Measurements from ENCODE around the gene MLEC. TPM values are rescaled to one million over a fixed set of nuclear protein-coding genes. Genes with fewer than 3 reads are reported as not detected.
A peak's percentile ranks its signal among the peaks of the same experiment; 100 is the strongest.

The MLEC gene
- total RNA-seq, 4 donors from 2014 or later: 46.5 to 89.4 (median 60.1) TPM

DNA sequence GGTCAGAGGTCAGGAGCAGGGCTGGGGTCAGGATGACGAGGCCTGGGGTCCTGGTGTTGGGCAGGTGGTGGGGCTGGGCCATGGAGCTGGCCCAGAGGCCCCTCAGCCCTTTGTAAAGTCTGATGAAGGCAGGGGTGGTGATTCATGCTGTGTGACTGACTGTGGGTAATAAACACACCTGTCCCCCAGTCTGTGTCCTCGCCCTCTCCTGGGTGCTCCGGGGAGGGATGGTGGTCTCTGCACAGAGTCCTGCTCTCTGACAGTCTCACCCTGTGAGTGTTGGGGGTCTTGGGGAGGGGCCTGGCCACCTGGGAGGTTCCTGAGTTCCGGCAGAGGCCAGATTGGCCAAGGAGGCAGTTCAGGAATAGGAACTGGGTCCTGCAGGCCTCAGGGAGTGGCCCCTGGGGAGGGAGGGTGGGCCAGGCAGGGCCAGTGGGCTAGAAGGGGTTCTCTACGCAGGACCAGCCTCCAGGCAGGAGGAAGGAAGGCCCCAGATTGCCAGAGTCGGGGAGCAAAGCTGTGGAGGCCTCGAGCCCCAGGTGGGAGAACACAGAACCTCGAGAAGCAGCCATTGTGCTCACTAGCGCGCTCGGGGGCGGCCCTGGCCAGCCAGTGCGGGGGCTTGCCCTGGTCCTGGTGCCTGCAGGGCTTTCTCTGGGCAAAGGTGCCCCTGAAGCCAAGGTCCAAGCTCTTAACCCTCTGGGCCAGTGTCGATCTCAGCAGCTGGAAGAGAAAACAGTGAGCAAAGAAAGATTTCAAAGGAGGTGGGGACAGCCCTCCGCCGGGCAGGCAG is 53.1 kb downstream of the MLEC start:
- in situ Hi-C loops (cut with MboI; ENCODE audit: low sequenced_read_pairs in 4 of 4): no loop called here
- H3K36me3 ChIP-seq: peaks cover 0 to 9% of the 10 kb centered on the region in 2 donors
- intact Hi-C loops (cut with DNase I; ENCODE audit: low total_unique reads): no loop called here
- no peak overlapping the region for H3K4me3 ChIP-seq
- TF ChIP-seq, protein P1, sequence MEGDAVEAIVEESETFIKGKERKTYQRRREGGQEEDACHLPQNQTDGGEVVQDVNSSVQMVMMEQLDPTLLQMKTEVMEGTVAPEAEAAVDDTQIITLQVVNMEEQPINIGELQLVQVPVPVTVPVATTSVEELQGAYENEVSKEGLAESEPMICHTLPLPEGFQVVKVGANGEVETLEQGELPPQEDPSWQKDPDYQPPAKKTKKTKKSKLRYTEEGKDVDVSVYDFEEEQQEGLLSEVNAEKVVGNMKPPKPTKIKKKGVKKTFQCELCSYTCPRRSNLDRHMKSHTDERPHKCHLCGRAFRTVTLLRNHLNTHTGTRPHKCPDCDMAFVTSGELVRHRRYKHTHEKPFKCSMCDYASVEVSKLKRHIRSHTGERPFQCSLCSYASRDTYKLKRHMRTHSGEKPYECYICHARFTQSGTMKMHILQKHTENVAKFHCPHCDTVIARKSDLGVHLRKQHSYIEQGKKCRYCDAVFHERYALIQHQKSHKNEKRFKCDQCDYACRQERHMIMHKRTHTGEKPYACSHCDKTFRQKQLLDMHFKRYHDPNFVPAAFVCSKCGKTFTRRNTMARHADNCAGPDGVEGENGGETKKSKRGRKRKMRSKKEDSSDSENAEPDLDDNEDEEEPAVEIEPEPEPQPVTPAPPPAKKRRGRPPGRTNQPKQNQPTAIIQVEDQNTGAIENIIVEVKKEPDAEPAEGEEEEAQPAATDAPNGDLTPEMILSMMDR (IDR thresholded peaks at IDR 0.05 in 4 of 5, conservative IDR thresholded peaks at IDR 0.05 in 1 of 5): no peak
- TF ChIP-seq POLR2A (IDR thresholded peaks at IDR 0.05): no peak
- peak overlapping the region in 3 of 4 donors; percentile 16 to 50 (median 30) for H3K27ac ChIP-seq
- H3K9me3 ChIP-seq: no peaks in the 10 kb centered on the region
- DNase-seq (no peak), ATAC-seq (no peak)
- no peaks in the 10 kb centered on the region for H3K27me3 ChIP-seq
- peaks cover 0 to 8% of the 10 kb centered on the region in 2 donors for H3K4me1 ChIP-seq

- no peak for TF ChIP-seq POLR2A (IDR thresholded peaks at IDR 0.05)
- TF ChIP-seq, protein P1 (IDR thresholded peaks at IDR 0.05 in 4 of 5, conservative IDR thresholded peaks at IDR 0.05 in 1 of 5): no peak
- no peak overlapping the region for H3K4me3 ChIP-seq
- H3K27me3 ChIP-seq: no peaks in the 10 kb centered on the region
- intact Hi-C loops (cut with DNase I; ENCODE audit: low total_unique reads) (no loop called here), in situ Hi-C loops (cut with MboI; ENCODE audit: low sequenced_read_pairs in 4 of 4) (no loop called here)
- peak overlapping the region in 2 of 4 donors; percentile 78 to 83 for H3K27ac ChIP-seq
- no peak for DNase-seq
- no peaks in the 10 kb centered on the region for H3K9me3 ChIP-seq
- H3K36me3 ChIP-seq: peaks cover 0 to 9% of the 10 kb centered on the region in 2 donors
- peaks cover 0 to 8% of the 10 kb centered on the region in 2 donors for H3K4me1 ChIP-seq
- no peak for ATAC-seq
Observed at GRCh38 chr12:120740871-120741270, 53.9 kb downstream of the MLEC start.

- ATAC-seq (peak; percentile 79 to 93), DNase-seq (peak; percentile 58 to 89)
- H3K9me3 ChIP-seq: no peaks in the 10 kb centered on the region
- peaks cover 0 to 9% of the 10 kb centered on the region in 2 donors for H3K36me3 ChIP-seq
- in situ Hi-C loops (cut with MboI; ENCODE audit: low sequenced_read_pairs in 4 of 4): no loop called here
- no peak for TF ChIP-seq POLR2A (IDR thresholded peaks at IDR 0.05)
- TF ChIP-seq, protein P1 (IDR thresholded peaks at IDR 0.05 in 4 of 5, conservative IDR thresholded peaks at IDR 0.05 in 1 of 5): no peak
- H3K4me1 ChIP-seq: peaks cover 0 to 8% of the 10 kb centered on the region in 2 donors
- intact Hi-C loops (cut with DNase I; ENCODE audit: low total_unique reads): no loop called here
- H3K27ac ChIP-seq: peak overlapping the region; percentile 26 to 83 (median 74)
- H3K4me3 ChIP-seq: no peak overlapping the region
- H3K27me3 ChIP-seq: no peaks in the 10 kb centered on the region
Observed at GRCh38 chr12:120741476-120742421, 54.8 kb downstream of the MLEC start.

DNA sequence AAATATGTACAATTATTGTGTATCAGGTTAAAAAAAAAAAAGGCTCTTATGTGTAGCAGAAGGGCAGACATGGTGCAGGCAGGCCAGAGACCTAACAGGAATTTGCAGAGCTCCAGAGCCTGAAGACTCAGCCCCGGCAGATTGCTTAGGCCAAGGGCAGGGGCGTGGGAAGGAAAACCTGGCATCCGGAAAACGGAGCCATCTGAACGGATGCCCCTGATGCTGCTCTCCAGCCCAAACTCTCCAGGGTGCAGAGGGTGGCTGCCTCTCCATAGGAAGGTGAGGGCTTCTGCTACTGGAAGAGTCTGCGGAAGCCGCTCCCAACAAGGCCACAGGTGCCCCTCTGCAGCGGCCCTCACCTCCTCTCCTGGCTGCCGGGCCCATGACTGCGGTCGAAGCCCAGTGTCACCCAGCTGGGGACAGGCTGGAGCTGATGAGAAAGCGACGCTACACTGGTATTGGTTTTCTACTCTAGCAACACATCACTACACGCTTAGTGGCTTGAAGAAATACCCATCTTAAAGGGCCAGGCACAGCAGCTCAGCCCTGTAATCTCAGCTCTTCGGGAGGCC is 58.1 kb downstream of the MLEC start:
- ATAC-seq (no peak), DNase-seq (no peak)
- TF ChIP-seq, protein P1 (IDR thresholded peaks at IDR 0.05 in 4 of 5, conservative IDR thresholded peaks at IDR 0.05 in 1 of 5): no peak
- TF ChIP-seq POLR2A (IDR thresholded peaks at IDR 0.05): no peak
- Histone ChIP-seq H3K4me3 (no peak overlapping the region), H3K9me3 (no peaks in the 10 kb centered on the region), H3K27ac (no peak overlapping the region), H3K36me3 (no peaks in the 10 kb centered on the region), H3K27me3 (no peaks in the 10 kb centered on the region), H3K4me1 (peaks cover 0 to 8% of the 10 kb centered on the region in 2 donors)
- intact Hi-C loops (cut with DNase I; ENCODE audit: low total_unique reads): no loop called here
- in situ Hi-C loops (cut with MboI; ENCODE audit: low sequenced_read_pairs in 4 of 4): no loop called here
